HG02884 (cell line): ENCODE results near the gene EFL1.

Source experiments
- ATAC-seq: cut with Tn5 transposase; IDR thresholded peaks from one replicate; pipeline ENCODE4 v1.9.1; 2021; ENCODE audit warnings: mild to moderate bottlenecking, moderate library complexity; ENCODE audit not compliant: unreplicated experiment

EFL1 gene

DNA sequence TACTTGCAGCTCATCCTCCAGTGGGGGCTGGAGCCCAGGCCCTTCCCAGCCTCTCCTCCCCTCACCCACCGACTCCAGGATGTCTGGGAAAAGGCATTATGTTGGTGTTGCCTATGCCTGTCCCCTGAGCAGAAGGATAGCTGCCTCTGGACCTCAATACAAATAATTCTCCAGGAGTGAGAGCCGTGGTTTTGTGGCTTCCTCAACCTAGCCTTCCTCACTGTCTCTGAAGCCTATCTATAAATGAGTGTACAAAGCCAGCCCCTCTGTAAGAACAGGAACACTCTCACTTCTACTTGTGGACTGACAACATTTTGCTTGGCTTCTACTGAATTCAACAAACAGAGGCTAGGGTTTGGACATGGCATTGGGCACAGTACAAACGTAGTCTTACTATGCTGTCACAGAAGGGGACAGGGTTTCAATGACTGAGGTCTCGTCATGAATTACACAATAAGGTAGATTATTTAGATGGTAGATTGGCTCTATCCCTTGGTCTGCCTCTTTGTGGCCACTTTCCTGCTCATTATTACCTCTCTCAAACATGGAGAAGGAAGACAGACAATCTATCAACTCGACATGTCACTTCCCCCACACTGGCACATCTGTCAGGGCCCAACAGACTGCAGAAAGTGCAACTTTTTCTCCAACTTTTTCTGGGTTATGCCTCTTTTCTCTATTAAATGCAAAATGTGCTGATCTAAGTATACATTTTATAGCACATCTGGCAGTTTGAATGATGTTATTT, 134.0 kb downstream of the EFL1 start:
- ATAC-seq: peak; percentile 68

DNA sequence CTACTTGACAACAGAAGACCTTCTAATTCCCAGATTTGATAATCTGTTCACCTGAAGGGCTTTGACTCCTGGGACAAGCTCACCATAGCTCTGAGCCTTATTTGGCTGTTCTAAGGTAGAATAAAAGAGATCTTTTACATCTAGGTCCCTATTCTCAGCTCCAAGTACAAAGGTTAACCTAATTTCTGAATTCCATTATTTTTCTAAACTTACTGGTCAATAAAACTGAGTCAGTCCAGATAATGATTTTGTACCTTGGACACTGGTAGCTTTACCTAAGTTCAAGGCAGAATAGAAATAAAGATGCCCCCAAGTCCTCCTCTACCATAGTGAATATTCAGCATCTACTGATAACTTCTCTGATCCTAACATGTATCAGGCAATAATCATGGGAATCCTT, 135.0 kb downstream of the EFL1 start:
- no peak for ATAC-seq

DNA sequence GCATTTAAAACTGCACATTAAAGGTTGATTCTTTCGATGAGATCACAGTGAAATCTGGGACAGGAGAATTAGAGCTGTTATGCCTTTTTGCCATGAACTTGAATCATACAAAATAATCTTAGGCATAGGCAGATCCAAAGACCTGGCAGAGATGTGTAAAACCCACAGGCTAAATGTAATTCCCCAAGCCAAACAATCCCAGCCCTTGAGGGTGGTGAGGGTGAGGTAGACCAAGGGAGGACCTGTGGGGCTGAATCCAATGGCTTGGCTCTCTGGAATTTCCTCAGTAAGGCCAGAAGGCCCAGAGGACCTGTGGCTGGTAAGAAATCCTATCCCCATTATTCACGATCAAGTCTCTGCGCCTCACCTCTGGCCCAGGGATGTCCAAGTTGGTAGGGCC, 136.2 kb downstream of the EFL1 start:
- ATAC-seq: no peak

DNA sequence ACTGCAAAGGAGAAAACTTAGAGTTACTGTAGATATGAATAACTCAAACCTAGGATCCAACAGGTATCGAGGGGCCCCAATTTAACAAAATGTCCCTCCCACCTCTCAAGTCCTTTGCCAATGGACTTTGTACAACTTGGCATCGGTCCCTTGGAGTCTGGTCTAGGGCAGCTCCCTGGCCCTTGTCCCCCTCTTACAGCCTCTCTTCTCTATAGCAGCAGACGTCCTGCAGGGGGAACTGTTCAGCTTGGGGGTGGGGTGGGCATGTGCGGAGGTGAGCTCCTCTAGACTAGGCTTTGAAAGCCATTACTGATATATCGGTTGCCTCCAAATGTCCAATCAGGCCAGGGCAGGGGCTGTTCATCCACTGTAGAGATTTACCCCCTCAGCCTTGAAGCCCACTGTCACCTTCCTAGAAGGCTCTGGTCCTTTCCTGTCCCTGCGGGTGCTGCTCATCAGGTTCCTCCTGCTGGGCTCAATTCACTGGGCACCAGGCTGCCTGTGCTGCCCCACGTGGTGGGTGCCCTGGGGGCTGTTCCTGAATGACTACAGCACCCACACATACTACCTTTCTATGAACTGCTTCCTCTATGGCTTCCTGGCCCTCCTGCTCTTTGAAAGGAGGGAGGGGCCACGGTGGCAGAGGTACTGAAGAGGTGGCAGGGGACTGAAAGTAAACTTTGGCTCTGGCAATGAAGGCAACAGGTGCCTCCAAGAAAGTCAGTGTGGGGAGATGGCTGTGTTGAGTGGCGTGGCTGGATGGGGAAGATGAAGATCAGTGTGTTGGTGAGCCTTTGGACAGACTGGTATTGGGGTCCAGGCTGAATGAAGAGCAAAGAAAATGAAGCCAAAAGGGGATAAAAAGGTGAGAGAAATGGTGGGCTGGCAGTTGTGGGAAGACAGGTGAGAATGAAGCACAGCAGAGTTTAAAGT, 137.9 kb downstream of the EFL1 start:
- no peak for ATAC-seq

DNA sequence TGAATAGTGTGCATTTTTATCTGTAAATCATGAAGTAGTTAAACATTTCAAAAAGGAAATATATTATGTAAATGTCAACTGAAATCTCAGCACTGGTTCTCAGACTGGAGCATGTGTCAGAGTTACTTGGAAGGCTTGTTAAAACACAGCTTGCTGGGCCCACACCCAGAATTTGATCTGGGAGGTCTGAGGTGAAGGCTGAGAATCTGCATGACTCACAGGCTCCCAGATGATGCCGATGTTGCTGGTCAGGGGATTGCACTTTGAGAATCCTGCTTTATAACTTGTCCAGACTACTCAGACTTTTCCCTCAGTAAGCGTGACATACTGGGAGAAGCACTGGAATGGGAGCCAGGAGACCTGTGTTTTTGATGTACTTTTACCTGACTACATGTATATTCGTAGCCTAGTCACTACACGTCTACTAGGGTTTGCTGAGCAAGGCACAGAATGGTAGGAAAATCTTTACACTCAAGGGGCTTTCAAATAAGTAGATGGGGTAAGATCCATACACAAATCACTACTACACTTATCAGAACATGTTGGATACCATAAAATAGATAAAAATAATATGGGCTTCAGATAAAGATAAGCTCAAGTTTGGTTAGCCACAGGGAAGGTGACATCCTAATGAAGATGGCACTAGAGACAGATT, 139.7 kb downstream of the EFL1 start:
- no peak for ATAC-seq

DNA sequence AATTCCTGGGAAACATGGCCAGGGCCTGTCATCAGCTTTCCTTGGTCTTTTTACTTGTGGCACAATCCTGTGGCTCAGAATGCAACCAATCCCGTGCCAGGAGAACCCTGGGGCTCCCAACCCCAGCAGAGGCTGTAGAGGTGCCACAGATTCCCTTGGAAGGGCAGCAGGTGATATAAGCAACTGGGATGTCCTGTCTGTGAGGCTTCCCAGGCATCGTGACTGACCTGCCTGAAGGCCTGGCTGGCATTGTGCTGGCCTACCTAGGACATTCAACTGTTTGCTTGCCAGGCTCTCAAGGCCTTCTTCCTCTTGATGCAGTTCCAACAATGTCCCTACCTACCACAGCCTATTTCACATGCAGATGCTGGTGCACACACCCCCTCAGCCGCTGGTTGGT, 144.5 kb downstream of the EFL1 start:
- no peak for ATAC-seq

DNA sequence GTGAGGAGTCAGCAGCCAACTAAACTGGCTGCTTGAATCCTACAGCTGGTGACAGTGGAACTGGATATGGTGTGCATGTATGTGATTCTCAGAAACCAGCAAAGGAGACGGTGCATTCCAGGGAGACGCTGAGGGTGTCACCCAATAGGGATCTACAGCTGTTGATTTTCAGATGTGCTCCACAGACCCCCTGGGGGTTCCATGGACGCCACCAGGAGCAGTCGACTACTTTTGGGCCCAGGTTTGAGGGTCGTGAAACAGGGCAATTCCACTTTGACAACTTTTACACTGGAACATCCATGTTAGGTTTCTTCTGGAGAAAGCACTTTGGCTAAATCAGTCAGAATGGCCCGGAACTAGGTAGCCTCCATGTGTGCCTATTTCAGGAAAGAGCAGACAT, 145.2 kb downstream of the EFL1 start:
- no peak for ATAC-seq

DNA sequence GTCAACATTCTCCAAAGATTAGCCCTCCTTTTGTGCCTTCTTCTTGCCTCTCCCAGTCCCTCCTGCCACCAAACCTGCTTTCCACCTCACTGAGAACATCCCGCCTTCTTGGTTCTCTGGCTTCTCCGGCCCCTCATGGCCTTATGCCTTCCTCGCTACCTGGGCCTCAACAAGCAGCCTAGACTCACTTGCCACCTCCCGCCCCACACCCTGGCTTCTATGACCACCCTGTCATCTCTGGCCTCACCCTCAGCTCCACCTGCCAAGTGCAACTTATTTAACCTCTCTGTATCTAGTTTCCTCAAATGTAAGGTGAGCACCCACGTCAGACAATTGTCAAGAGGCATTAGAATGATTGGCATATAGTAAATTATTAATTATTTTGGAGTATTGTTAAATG, 147.9 kb downstream of the EFL1 start:
- no peak for ATAC-seq

DNA sequence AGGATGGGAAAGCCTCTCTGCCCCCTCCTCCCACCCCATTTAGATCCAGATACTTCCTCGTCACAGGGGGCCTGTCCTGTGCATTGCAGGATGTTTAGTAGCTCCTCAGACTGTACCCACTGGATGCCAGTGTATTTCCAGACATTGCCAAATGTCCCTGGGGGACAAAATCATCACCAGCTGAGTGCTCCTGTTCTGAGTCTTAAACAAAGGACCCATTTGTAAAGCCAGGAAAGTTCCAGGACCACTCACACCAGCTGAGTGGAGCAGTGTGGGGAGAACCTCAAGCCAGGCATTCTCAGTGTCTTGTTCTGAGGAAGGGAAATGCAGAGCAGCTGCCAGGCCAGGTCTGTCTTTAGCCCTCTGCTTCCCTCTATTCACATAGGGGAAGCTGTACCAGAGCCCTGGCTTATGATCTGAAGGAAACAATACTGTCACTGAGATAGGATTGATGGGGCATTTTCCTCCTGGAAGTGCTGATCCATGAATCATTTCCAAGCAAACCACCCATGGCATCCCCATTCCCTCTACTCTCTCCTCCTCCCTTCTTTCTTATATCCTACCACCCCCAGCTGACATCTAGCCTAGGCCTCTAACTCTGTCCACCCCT, 149.3 kb downstream of the EFL1 start:
- ATAC-seq: no peak

DNA sequence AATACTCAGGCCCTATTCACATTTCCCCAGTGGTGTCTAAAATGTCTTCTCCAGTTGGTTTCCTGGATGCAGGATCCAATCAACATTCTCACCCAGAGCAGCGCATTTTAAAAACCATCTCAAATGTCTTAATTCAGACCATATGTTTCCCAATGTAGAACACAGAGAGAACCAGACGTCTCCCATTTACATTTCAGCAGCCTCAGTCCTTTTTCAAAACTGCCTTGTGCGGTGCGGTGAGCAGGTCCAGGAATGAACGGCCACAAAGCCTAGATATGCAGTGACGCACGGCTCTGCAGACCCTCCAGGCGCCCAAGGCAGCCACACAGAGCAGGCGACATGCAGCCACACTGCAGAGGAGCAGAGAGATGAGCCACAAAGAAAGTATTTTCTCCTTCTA, 150.6 kb downstream of the EFL1 start:
- ATAC-seq: no peak

DNA sequence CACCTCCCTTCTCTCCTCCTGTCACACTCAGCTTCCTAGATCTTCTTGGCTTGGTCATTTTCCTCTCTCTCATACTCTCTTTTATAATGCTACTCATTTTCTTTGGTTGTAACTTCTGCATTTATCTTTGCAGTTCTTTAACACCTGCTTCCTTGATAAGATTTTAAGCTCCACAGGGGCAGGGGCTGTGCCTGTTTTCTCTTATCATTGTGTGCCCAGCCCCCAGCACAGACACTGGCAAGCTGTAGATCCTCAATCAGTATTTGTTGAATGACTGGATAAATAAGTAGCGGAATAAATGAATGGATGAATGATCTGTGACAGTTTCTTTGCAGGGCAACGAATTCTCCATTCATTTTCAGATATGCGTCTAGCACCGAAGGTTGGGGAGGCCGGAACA, 152.4 kb downstream of the EFL1 start:
- no peak for ATAC-seq

DNA sequence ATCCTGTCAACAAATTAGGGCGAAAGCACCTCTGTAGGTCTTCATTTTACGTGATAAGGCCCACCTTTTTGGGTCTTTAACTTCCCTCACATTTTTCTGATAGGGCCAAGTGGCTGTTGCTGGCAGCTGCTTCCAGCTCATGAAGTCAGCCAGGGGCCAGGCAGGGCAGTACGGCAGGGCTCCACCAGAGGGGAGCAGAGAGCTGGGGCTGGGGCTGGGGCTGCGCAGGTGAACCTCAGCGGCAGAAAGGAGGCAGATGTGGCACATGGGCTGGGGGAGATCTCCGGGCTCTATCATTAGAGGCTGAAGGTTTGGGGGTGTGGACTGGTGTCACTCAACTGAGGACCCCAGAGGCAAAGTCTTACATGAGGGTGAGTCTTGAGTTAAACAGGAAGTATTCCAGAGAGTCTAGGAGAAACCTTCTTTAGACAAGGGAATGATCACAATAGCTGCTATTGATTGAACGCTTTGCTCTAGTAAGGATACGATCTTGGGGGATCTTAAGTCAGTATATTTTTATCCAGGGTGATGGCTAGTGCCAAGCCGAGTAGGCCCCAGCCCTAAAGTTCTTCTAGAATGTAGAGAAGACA, 153.9 kb downstream of the EFL1 start:
- ATAC-seq: peak; percentile 76

DNA sequence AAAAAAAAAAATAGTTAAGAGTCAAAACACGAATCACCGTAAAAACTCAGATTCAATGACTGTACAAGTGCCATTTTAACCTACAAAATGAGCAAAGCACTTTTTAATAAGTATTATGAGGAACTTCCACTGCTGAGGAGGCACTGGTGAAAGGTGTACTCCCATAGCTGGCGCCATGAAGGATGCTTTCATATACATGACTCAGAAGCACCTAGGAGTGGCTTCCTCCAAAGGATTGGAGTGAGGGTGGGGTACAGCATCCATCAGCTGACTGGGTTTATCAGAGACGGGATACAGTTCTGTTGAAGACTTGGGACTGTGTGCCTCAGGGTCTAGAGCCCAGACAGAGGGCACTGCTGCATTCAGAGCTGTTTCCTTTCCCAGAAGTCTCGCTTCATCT, 155.9 kb downstream of the EFL1 start:
- ATAC-seq: no peak

DNA sequence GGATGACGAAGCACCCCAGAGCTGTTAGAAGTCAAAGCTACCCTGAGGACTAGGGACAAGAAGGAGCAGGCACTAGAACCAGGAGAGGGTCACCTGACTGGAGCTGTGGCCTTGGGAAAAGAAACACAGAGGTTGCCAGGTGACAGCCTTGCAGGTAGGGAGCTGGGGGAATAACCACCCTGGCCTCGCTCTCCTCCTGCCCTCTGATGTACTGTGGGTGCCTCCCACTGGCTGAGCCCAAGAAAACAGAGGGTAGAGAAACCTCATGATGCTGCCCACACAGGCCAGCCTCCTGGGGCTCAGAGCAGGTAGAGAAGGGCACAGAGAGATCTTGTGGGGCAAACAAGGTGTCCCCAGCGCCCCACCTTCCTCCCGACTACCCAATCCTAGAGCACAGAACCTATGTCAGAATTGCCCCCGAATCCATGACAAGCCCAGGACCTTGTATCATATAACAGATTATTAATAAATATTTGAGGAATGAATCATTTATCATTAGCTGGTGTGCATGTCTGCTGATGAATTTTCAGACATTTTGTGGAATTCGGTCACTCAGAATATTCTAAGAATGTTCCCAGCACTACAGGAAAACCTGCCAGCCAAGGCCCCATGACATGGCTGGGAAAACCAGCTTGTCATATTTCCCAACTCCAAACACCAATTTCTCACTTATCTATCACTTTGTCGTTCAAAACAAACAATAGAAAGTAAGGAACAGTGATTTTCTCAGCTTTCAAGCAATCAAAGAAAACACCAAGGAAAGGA, 156.9 kb downstream of the EFL1 start:
- ATAC-seq: no peak

DNA sequence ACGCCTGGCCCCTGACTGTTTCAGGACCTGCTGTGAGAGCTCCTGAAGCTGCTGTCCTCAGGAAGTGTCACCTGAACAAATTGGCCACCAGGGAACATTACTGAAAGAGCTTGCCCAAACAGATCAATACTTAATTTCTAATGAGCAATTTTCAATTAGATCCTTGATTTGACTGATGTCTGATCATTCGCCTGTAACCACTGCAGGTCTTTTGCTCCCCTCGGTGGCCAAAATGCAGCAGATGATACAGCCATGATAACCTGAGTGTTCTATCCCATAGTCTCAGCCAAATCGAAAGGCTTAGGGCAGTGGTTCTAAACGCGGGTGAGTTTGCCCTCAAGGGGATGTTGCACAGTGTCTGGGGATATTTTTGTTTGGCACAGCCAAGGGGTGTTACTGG, 159.1 kb downstream of the EFL1 start:
- ATAC-seq: no peak

DNA sequence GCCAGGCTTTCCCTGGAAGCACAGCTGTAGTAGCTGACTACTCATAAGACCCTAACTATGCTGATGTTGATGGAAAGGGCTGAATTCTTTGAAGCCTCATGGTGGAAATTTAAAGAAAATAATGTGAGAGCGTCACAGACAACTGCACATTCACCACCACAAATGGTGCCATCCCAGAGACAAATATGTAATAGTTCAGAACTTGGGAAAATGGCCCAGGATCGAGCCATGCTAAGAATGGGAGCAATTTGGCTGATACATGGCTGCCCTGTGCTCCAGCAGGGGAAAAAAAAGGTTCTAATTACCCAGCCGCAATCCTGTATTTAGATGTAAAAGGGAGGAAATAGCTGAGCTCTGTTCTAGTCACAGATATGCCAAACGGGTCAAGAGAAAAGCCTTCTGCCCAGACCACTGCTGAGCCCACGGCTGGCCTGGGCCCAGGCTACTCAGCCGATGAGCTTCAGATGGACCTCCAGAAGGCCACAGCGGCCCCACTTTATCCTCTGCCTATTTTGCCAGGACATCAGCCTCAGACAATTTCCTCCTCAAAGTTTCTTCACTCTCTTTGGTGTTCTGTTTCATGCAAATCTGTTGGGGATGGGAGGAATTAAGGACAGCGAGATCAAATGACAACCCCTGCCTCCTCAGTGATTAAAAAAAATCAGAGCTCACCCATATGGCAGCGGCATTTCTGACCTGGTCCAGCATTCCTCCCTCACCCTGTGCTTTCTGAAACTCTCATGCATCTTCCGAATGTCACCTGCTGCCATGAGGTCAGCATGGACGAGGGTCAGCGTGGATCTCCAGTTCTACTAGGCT, 162.2 kb downstream of the EFL1 start:
- ATAC-seq: no peak

DNA sequence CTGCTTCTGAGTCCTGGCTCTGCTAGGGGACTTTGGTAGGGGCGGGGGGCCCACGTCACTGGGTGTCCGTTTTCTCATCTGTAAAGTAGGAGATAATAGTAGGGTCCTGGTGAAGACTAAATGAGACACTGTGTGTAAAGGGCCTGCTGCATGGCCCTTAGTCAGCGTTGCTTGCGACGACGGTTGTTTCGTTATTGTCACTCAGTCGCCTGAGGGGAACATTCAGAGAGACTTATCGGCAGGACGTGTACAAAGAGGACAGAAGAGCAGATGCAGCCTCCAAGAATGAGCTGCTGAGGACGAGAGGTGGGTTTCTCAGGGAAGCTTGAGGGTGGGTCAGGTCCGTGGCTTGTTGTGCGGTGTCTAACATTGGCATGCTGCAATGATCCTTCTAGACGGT, 163.9 kb downstream of the EFL1 start:
- no peak for ATAC-seq

DNA sequence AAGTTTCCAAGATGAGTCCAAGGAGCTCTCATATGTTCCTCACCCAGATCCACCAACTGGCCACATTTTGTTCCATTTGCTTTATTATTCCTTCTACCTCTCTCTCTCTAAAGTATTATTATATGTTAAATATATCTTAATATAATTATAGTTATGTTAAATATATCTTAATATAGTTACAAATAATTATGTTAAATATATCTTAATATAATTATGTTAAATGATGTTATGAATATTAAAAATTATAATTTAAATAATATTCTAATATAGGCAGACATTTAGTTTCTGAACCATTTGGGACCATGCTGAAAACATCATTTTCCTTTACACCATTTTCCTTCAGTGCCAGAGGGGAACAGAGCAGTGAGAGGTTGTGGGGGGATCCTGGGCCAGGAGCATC, 166.7 kb downstream of the EFL1 start:
- no peak for ATAC-seq

DNA sequence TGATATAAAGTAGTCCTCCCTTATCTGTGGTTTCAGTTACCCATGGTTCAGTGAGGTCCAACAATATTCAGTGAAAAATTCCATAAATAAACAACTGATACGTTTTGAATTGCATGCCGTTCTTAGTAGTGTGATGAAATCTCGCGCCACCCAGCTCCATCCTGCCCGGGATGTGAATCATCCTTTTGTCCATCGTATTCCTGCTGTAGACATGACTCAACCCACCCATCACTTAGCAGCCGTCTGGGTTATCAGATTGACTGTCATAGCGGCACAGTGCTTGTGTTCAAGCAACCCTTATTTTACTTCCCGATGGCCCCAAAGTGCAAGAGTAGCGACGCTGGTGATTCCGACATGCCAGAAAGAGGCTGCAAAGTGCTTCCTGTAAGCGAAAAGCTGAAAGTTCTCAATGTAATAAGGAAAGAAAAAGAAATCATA, 168.7 kb downstream of the EFL1 start:
- no peak for ATAC-seq
